ENCODE measurements around the gene SERF2.

DNA sequence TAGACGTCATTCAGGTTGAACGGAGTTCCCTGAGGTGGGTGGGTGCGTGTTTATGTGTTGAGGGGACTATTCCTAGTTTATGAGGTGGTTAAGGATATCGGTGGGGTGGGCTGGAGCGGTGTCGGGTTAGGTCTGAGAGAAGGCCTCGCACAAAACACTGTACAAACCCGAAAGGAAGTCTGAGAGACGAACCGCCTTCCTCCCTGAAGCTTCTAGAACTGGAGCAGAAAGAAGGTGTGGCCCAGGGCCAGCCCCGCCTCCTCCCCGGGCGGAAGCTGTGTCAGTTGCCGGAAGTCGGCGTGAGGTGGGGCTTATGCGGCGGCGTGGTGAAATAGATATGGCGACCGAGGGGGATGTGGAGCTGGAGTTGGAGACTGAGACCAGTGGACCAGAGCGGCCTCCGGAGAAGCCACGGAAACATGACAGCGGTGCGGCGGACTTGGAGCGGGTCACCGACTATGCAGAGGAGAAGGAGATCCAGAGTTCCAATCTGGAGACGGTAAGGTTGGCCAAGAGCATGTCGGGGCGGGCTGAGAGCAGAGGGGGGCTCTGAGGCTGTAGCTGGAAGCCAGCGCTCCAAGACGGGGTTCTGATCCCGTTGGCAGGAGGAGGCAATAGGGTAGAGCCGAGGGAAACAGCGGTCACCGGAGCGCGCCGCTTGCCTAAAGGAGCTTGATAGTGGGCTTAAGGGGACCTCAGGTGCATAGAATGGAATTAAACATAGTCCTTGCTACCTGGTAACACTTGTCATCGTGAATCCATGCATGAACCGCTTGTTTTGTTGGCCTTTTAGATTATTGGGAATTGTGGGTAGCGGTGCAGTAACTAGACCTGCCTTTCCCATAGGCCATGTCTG, 8.4 kb downstream of the SERF2 start, which contains the start of gene HYPK:
- TF ChIP-seq EGR1 (IDR thresholded peaks at IDR 0.05; ENCODE audit: borderline replicate concordance in 1 of 2, low read depth in 2 of 2, low read length in 2 of 2) = no peak
- peak; percentile 87 for TF ChIP-seq MAX (IDR thresholded peaks at IDR 0.05; ENCODE audit: low read depth, low read length)
- TF ChIP-seq ATF2 (IDR thresholded peaks at IDR 0.05; ENCODE audit: low read length) = no peak
